Superior temporal gyrus (tissue), 1 donor: ENCODE measurements around the gene TOMM34.

Experiments used
- DNase-seq: peaks from one replicate; pipeline ENCODE4 v3.0.0-alpha.2; 2016; ENCODE audit errors: extremely low spot score

The TOMM34 gene

GRCh38 chr20:44962483-44962882 lies 2.3 kb upstream of the TOMM34 start:
- no peak for DNase-seq

GRCh38 chr20:44961870-44962267 lies 1.7 kb upstream of the TOMM34 start:
- DNase-seq, result no peak

GRCh38 chr20:44961011-44961869 lies 1.0 kb upstream of the TOMM34 start:
- no peak for DNase-seq

- DNase-seq, result peak; percentile 50
Observed at GRCh38 chr20:44959638-44960102, 527 bp downstream of the TOMM34 start.

GRCh38 chr20:44959082-44959637 lies 1.0 kb downstream of the TOMM34 start:
- no peak for DNase-seq

- DNase-seq, result no peak
Observed at GRCh38 chr20:44958276-44958675, 1.9 kb downstream of the TOMM34 start.

GRCh38 chr20:44956410-44956809 lies 3.8 kb downstream of the TOMM34 start:
- no peak for DNase-seq

GRCh38 chr20:44955270-44955669 lies 4.9 kb downstream of the TOMM34 start:
- no peak for DNase-seq

GRCh38 chr20:44954211-44954610 lies 6.0 kb downstream of the TOMM34 start:
- no peak for DNase-seq

- DNase-seq, result no peak
Observed at GRCh38 chr20:44952731-44953130, 7.5 kb downstream of the TOMM34 start.

- DNase-seq, result no peak
Observed at GRCh38 chr20:44950368-44950767, 9.8 kb downstream of the TOMM34 start.

GRCh38 chr20:44948513-44948912 lies 11.7 kb downstream of the TOMM34 start:
- no peak for DNase-seq

- no peak for DNase-seq
Observed at GRCh38 chr20:44948107-44948506, 12.1 kb downstream of the TOMM34 start.

- no peak for DNase-seq
Observed at GRCh38 chr20:44946271-44946852, 13.8 kb downstream of the TOMM34 start.

- no peak for DNase-seq
Observed at GRCh38 chr20:44945261-44945660, 14.9 kb downstream of the TOMM34 start.

GRCh38 chr20:44943828-44944227 lies 16.4 kb downstream of the TOMM34 start:
- DNase-seq, result no peak

GRCh38 chr20:44942264-44942973 lies 17.8 kb downstream of the TOMM34 start:
- DNase-seq, result no peak

- no peak for DNase-seq
Observed at GRCh38 chr20:44941120-44941691, 19.0 kb downstream of the TOMM34 start.

- DNase-seq, result peak; percentile 17
Observed at GRCh38 chr20:44938637-44939036, 21.6 kb downstream of the TOMM34 start.

GRCh38 chr20:44936510-44936909 lies 23.7 kb downstream of the TOMM34 start:
- no peak for DNase-seq

- DNase-seq, result no peak
Observed at GRCh38 chr20:44932916-44933315, 27.3 kb downstream of the TOMM34 start.

- no peak for DNase-seq
Observed at GRCh38 chr20:44931911-44932310, 28.3 kb downstream of the TOMM34 start.
